Endothelial cell of umbilical vein (primary cell): ENCODE results near the gene TEX19. TPM values are rescaled to one million over a fixed set of nuclear protein-coding genes. Genes with fewer than 3 reads are reported as not detected.

Experiments
- BruUV-seq: library from RNA; stranded (reverse); fragments of 400-500 nt; replicated peaks from 2 replicates; lab custom pipeline; 2021; lab: Mats Ljungman, UMichigan
- CTCF ChIA-PET: fragments of 300-600, 350-600 bp; sonication (Branson Sonifier 250); formaldehyde crosslinking; loops from one replicate; lab custom pipeline; 2021; ENCODE audit warnings: antibody characterized with exemption, inconsistent platforms; lab: Charles Lee
- POLR2A ChIA-PET: fragments of 300-600, 350-600 bp; sonication (Branson Sonifier 250); formaldehyde crosslinking; loops from one replicate; lab custom pipeline; 2021; ENCODE audit warnings: antibody characterized with exemption, inconsistent platforms; lab: Charles Lee
- DNase-seq: peaks from one replicate; pipeline ENCODE4 v3.0.0-alpha.2; 2011; ENCODE audit warnings: low read depth, low spot score
- FAIRE-seq: peaks from 2 replicates; lab custom pipeline; 2011; peaks lifted over from hg19 to GRCh38; lab: Jason Lieb, UNC
- H2AFZ ChIP-seq: 2 replicates; pipeline ENCODE4 v1.6.0; 2012; ENCODE audit warnings: low read depth, low read length, control low read depth, inconsistent platforms
- H3K27ac ChIP-seq: 2 replicates; pipeline ENCODE4 v1.5.1; 2011; ENCODE audit warnings: low read depth, mild to moderate bottlenecking, control low read depth, low read length, moderate library complexity; ENCODE audit not compliant: insufficient read depth
- H3K27me3 ChIP-seq, 2 experiments: 2 replicates each; pipeline versions ENCODE4 v1.6.0 to v1.6.1; 2011; ENCODE audit warnings: low read length in 2 of 2, mixed read lengths in 1 of 2; ENCODE audit not compliant: control insufficient read depth in 2 of 2, insufficient read depth in 2 of 2
- H3K36me3 ChIP-seq, 2 experiments: 2 replicates in 1 of 2; 3 replicates in 1 of 2; pipeline ENCODE4 v1.5.1; 2011; ENCODE audit warnings: low read length in 2 of 2, mild to moderate bottlenecking in 1 of 2, moderate library complexity in 1 of 2; ENCODE audit not compliant: control insufficient read depth in 2 of 2, insufficient read depth in 2 of 2; ENCODE audit errors: extremely low read depth in 1 of 2
- H3K4me1 ChIP-seq: 3 replicates; pipeline ENCODE4 v1.5.1; 2011; ENCODE audit warnings: mild to moderate bottlenecking, low read length; ENCODE audit not compliant: control insufficient read depth, insufficient read depth; ENCODE audit errors: extremely low read depth
- H3K4me2 ChIP-seq: 2 replicates; pipeline ENCODE4 v1.6.1; 2011; ENCODE audit warnings: low read length, control low read depth, mixed read lengths; ENCODE audit not compliant: insufficient read depth
- H3K4me3 ChIP-seq, 3 experiments: fragments of 200-600 bp in 1 of 3; sonication (generic), shearing (Covaris generic) in 1 of 3; replicated peaks in 1 of 3; 2 replicates each; pipeline ENCODE4 v1.5.1; 2011 to 2016; ENCODE audit warnings: control low read depth in 3 of 3, low read length in 3 of 3, mild to moderate bottlenecking in 2 of 3, inconsistent platforms in 1 of 3, low read depth in 1 of 3, moderate library complexity in 1 of 3; ENCODE audit not compliant: insufficient read depth in 1 of 3
- H3K79me2 ChIP-seq: 2 replicates; pipeline ENCODE4 v1.6.0; 2012; ENCODE audit warnings: low read length, inconsistent platforms; ENCODE audit not compliant: control insufficient read depth, insufficient read depth
- H3K9ac ChIP-seq: replicated peaks from 2 replicates; pipeline ENCODE3; 2011; ENCODE audit warnings: low read length, control low read depth; ENCODE audit not compliant: insufficient read depth; ENCODE audit errors: extremely low read depth
- H3K9me1 ChIP-seq: replicated peaks from 3 replicates; pipeline ENCODE4 v1.6.0; 2011; ENCODE audit warnings: mild to moderate bottlenecking, low read length; ENCODE audit not compliant: control insufficient read depth, insufficient read depth; ENCODE audit errors: extremely low read depth
- H3K9me3 ChIP-seq: replicated peaks from 2 replicates; pipeline ENCODE4 v1.5.1; 2012; ENCODE audit warnings: low read length, inconsistent platforms; ENCODE audit not compliant: control insufficient read depth, insufficient read depth
- H4K20me1 ChIP-seq: replicated peaks from 2 replicates; pipeline ENCODE3; 2011; ENCODE audit warnings: mild to moderate bottlenecking, low read length; ENCODE audit not compliant: control insufficient read depth, insufficient read depth; ENCODE audit errors: extremely low read depth
- EZH2 ChIP-seq: IDR thresholded peaks from 2 replicates; pipeline ENCODE4 v1.6.1; 2012; ENCODE audit warnings: borderline replicate concordance, low read depth, mild to moderate bottlenecking, moderate library complexity, low read length, inconsistent platforms; ENCODE audit not compliant: severe bottlenecking
- GATA2 ChIP-seq: IDR thresholded peaks from 2 replicates; pipeline ENCODE4 v1.7.0; 2011; ENCODE audit warnings: low read depth, mild to moderate bottlenecking, moderate library complexity, mixed read lengths, low read length; ENCODE audit not compliant: insufficient read length, insufficient read depth
- JUN ChIP-seq: IDR thresholded peaks from 2 replicates; pipeline ENCODE4 v1.6.1; 2011; ENCODE audit warnings: borderline replicate concordance, low read depth; ENCODE audit not compliant: insufficient read length, insufficient read depth
- dilution Hi-C: fragments of 300-500 bp; cut with MboI; formaldehyde crosslinking; loops from one replicate; pipeline ENCODE4 v1.15.0; 2019; ENCODE audit warnings: low sequenced_read_pairs; ENCODE audit not compliant: extremely low pct_ligation_motif_present
- intact Hi-C: fragments of 100-400 bp; cut with micrococcal nuclease; formaldehyde crosslinking; loops from one replicate; pipeline ENCODE4 v1.10.0; 2022
- polyA plus RNA-seq, 4 experiments: library from polyadenylated mRNA; depleted of rRNA in 3 of 4; stranded (reverse) in 3 of 4; unstranded in 1 of 4; fragments of >200 nt; gene quantifications; 2 replicates each; pipeline versions ENCODE4 v1.2.1 to v1.2.3, GENCODE V29; 2011 to 2012; ENCODE audit warnings: missing spikeins in 1 of 4
- total RNA-seq: library from RNA; stranded (reverse); gene quantifications from 2 replicates; pipeline ENCODE4 v1.2.3, GENCODE V29; 2021
- TF ChIP-seq, protein P1 (sequence below): IDR thresholded peaks from 2 replicates; pipeline ENCODE4 v1.6.1; 2011; ENCODE audit not compliant: insufficient read depth, insufficient read length

TEX19 gene
- total and polyA plus RNA-seq, 2 donors (not counting 3 experiments of a cell fraction or from before 2014, with no cell fraction given) = 0.06 TPM; not detected in 1

DNA sequence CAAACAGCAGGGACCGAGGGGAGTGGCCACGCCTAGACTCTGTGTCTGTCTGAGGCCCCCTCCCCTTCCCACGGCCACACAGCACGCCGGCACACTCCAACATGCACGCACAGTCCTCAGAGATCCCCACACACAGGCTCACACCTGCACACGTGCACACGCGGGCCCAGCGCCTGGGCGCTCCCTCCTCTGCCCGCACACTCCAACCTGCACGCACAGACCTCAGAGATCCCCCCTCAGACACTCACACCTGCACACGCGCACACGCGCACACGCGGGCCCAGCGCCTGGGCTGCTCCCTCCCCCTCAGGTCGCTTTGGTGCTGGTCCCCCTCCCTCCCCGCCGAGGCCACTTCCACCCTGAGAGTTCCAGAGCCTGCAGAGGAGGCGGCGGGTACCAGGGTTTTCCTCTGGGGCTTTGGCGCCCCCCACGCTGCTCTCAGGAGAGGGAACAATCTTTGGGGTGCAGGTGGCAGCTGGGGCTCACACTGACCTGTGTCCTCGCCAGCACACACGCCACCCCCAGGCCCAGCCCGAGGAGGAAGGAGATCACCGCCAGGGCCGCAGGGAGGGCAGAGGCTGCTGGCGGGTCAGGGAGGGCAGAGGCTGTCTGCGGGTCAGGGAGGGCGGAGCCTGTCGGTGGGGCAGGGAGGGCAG is 43.2 kb upstream of the TEX19 start:
- no peaks in the 10 kb centered on the region for H3K79me2 ChIP-seq
- no peak for TF ChIP-seq EZH2
- no TSS peak for BruUV-seq
- no peak overlapping the region for H3K27ac ChIP-seq
- no peak overlapping the region for H2AFZ ChIP-seq
- H3K4me2 ChIP-seq = no peak overlapping the region
- dilution Hi-C loops = no loop called here
- no peaks in the 10 kb centered on the region for H4K20me1 ChIP-seq
- intact Hi-C loops = no loop called here
- H3K36me3 ChIP-seq = no peaks in the 10 kb centered on the region
- ChIA-PET POLR2A (no interaction called here), CTCF (no interaction called here)
- FAIRE-seq (no peak), DNase-seq (no peak)
- H3K4me1 ChIP-seq = no peaks in the 10 kb centered on the region
- H3K9ac ChIP-seq = no peak overlapping the region
- no peaks in the 10 kb centered on the region for H3K9me3 ChIP-seq
- no peaks in the 10 kb centered on the region for H3K9me1 ChIP-seq
- H3K4me3 ChIP-seq = no peak overlapping the region
- peaks cover 0 to 3% of the 10 kb centered on the region in 2 experiments for H3K27me3 ChIP-seq

DNA sequence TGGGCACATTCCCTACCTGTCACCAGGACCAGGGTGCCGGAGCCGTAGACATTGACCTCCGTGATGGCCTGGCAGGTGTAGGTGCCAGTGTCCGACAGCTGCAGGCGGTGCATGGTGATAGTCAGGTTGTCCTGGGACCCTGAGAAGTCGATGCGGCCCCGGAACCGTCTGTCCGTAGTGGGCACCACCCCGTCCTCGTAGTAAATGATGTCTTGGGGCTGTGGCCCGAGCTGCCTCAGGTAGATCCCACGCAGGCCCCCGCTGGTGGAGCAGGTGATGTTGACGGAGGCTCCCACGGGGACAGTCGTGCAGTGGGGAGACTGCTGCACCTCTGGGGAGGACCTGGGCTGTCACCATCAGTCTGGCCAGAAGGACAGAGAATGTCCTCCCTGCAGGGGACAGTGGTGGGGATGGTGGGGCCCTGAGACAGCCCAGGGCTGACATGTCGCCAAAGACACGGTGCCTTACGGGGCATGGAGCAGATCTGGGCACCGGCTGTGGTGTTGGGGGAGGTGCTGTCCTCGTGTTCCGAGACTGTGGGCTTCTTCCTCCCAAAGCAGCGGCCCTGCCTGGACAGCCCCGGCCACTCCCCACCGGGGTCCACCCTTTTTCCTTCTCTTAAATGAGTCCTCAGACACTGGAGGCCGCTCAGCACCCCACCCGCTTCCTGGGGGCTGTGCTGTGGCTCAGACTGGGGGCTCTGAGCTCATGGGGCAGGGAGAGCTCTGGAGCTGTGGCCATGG is 42.2 kb upstream of the TEX19 start:
- H3K36me3 ChIP-seq = no peaks in the 10 kb centered on the region
- no peak overlapping the region for H3K4me2 ChIP-seq
- no peak overlapping the region for H3K27ac ChIP-seq
- CTCF ChIA-PET = interaction anchor here (0.9 to 1.5 kb wide), 2 partner anchors 11 to 19 kb away, joined by 3 to 6 read pairs; no protein-coding TSS in a partner anchor
- BruUV-seq = no TSS peak
- dilution Hi-C loops (no loop called here), intact Hi-C loops (no loop called here)
- TF ChIP-seq GATA2 (no peak), JUN (no peak)
- TF ChIP-seq, protein P1, sequence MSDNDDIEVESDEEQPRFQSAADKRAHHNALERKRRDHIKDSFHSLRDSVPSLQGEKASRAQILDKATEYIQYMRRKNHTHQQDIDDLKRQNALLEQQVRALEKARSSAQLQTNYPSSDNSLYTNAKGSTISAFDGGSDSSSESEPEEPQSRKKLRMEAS = no peak
- no peak overlapping the region for H2AFZ ChIP-seq
- no peaks in the 10 kb centered on the region for H3K9me1 ChIP-seq
- H3K79me2 ChIP-seq = no peaks in the 10 kb centered on the region
- H3K4me1 ChIP-seq = no peaks in the 10 kb centered on the region
- no peaks in the 10 kb centered on the region for H3K9me3 ChIP-seq
- no peak overlapping the region for H3K9ac ChIP-seq
- H3K27me3 ChIP-seq = peaks cover 0 to 3% of the 10 kb centered on the region in 2 experiments
- FAIRE-seq (no peak), DNase-seq (no peak)
- H3K4me3 ChIP-seq = no peak overlapping the region
- POLR2A ChIA-PET = no interaction called here
- no peaks in the 10 kb centered on the region for H4K20me1 ChIP-seq
